GM12892 (cell line): ENCODE measurements around the gene GAB1.

Experiments used
- POLR2A ChIP-seq: IDR thresholded peaks from 2 replicates; pipeline ENCODE4 v1.6.1; 2011; ENCODE audit warnings: low read depth, low read length, control low read depth
- POLR2AphosphoS5 ChIP-seq: IDR thresholded peaks from 2 replicates; pipeline ENCODE4 v1.6.1; 2011; ENCODE audit warnings: low read depth, low read length, control low read depth

GRCh38 chr4:143300860-143301259 lies 35.8 kb upstream of the GAB1 start:
- TF ChIP-seq POLR2A = no peak
- TF ChIP-seq POLR2AphosphoS5 = no peak
